A549 (cell line): ENCODE measurements around the gene NCS1. TPM values are rescaled to one million over a fixed set of nuclear protein-coding genes. Genes with fewer than 3 reads are reported as not detected.

ENCODE experiments used
- ATAC-seq, 2 experiments: fragments of 200-7000 bp in 1 of 2; fragments of >200 bp in 1 of 2; cut with Nextera tagmentation in 1 of 2; cut with Tn5 transposase in 1 of 2; 3 replicates each; pipeline versions ENCODE4 v1.8.0 to v1.9.1; 2018 to 2020; ENCODE audit warnings: mild to moderate bottlenecking in 1 of 2, moderate library complexity in 1 of 2
- CTCF ChIA-PET: fragments of 300-600 bp; sonication (Branson Sonifier 250); formaldehyde crosslinking; extraction: SDS; loops from one replicate; lab custom pipeline; 2021; ENCODE audit warnings: antibody characterized with exemption, inconsistent platforms; lab: Yijun Ruan, JAX
- POLR2A ChIA-PET: fragments of 350-600 bp; formaldehyde crosslinking; extraction: SDS; loops from one replicate; lab custom pipeline; 2021; ENCODE audit warnings: antibody characterized with exemption, inconsistent platforms; lab: Yijun Ruan, JAX
- DNase-seq, 2 experiments: peaks; one replicate each; pipeline versions ENCODE4 v3.0.0 to v3.0.0-alpha.2; 2011 to 2016; ENCODE audit warnings: low read depth in 1 of 2, low spot score in 1 of 2
- FAIRE-seq: peaks from 2 replicates; lab custom pipeline; 2011; peaks lifted over from hg19 to GRCh38; lab: Jason Lieb, UNC
- H3K27ac ChIP-seq, 2 experiments: fragments of >200 bp; sonication (Bioruptor Twin); formaldehyde crosslinking; 3 replicates each; pipeline ENCODE4 v1.5.1; 2016 to 2017
- H3K4me1 ChIP-seq: fragments of >200 bp; sonication (Bioruptor Twin); formaldehyde crosslinking; 3 replicates; pipeline ENCODE4 v1.6.1; 2016
- H3K4me2 ChIP-seq: fragments of >200 bp; sonication (Bioruptor Twin); formaldehyde crosslinking; 3 replicates; pipeline ENCODE4 v1.6.1; 2016
- H3K4me3 ChIP-seq: fragments of >200 bp; sonication (Bioruptor Twin); formaldehyde crosslinking; 3 replicates; pipeline ENCODE4 v1.5.1; 2016
- H3K9me3 ChIP-seq: fragments of >200 bp; sonication (Bioruptor Twin); formaldehyde crosslinking; 3 replicates; pipeline ENCODE4 v1.6.1; 2016
- CBX2 ChIP-seq: fragments of 200-600 bp; sonication (generic); IDR thresholded peaks from 2 replicates; pipeline ENCODE4 v1.6.1; 2016; ENCODE audit warnings: low read depth, mild to moderate bottlenecking, borderline replicate concordance
- CHD2 ChIP-seq: fragments of 150-350 bp; IDR thresholded peaks from 2 replicates; pipeline ENCODE4 v1.6.1; 2014; ENCODE audit warnings: low read length; ENCODE audit not compliant: partially characterized antibody
- CTCF ChIP-seq: fragments of >200 bp; sonication (Bioruptor Twin); formaldehyde crosslinking; IDR thresholded peaks from 3 replicates; pipeline ENCODE4 v1.5.1; 2016
- ELK1 ChIP-seq: fragments of 150-350 bp; IDR thresholded peaks from 2 replicates; pipeline ENCODE4 v1.6.1; 2014; ENCODE audit warnings: low read depth, mild to moderate bottlenecking, low read length
- FOSB ChIP-seq: fragments of 250-450 bp; sonication (Bioruptor Pico); IDR thresholded peaks from 2 replicates; pipeline ENCODE4 v1.5.0; 2020; ENCODE audit warnings: mild to moderate bottlenecking, moderate library complexity
- HES2 ChIP-seq: fragments of >200 bp; sonication (Bioruptor Twin); formaldehyde crosslinking; IDR thresholded peaks from 2 replicates; pipeline ENCODE4 v1.6.1; 2016
- HEYL ChIP-seq: fragments of 250-450 bp; sonication (Bioruptor Pico); IDR thresholded peaks from 2 replicates; pipeline ENCODE4 v1.8.0; 2021; ENCODE audit warnings: mild to moderate bottlenecking, moderate library complexity
- HOXA7 ChIP-seq: fragments of 250-450 bp; sonication (Bioruptor Pico); IDR thresholded peaks from 2 replicates; pipeline ENCODE4 v1.5.0; 2020; ENCODE audit warnings: mild to moderate bottlenecking, moderate library complexity
- KDM1A ChIP-seq: fragments of 200-600 bp; sonication (generic); IDR thresholded peaks from 2 replicates; pipeline ENCODE4 v1.6.1; 2016; ENCODE audit warnings: low read depth, mild to moderate bottlenecking
- MYC ChIP-seq: IDR thresholded peaks from 2 replicates; pipeline ENCODE4 v1.6.1; 2012; ENCODE audit warnings: mild to moderate bottlenecking, inconsistent platforms, low read length, improper control_type of control experiment, borderline replicate concordance
- NFE2L2 ChIP-seq: fragments of 150-350 bp; conservative IDR thresholded peaks from 2 replicates; pipeline ENCODE4 v1.6.1; 2014; ENCODE audit warnings: low read length
- NR3C1 ChIP-seq: fragments of >200 bp; sonication (Bioruptor Twin); formaldehyde crosslinking; IDR thresholded peaks from 3 replicates; pipeline ENCODE4 v1.6.1; 2017
- PHF8 ChIP-seq: fragments of 200-600 bp; sonication (generic); IDR thresholded peaks from 2 replicates; pipeline ENCODE4 v1.6.1; 2016; ENCODE audit warnings: low read depth, mild to moderate bottlenecking, antibody characterized with exemption, moderate library complexity, borderline replicate concordance
- RAD21 ChIP-seq, 2 experiments: fragments of >200 bp in 1 of 2; sonication (Bioruptor Twin) in 1 of 2; formaldehyde crosslinking in 1 of 2; IDR thresholded peaks in 1 of 2; conservative IDR thresholded peaks in 1 of 2; 2 replicates in 1 of 2; 3 replicates in 1 of 2; pipeline ENCODE4 v1.6.1; 2012 to 2018; ENCODE audit warnings: inconsistent platforms in 1 of 2
- WGBS: methylation state at CpG from one replicate; pipeline ENCODE4 v1.1.6; 2017; ENCODE audit errors: missing lambda C conversion rate; 5-methylcytosine and 5-hydroxymethylcytosine counted together
- polyA plus RNA-seq, 4 experiments: library from polyadenylated mRNA; depleted of rRNA in 3 of 4; stranded (reverse); fragments of >200 nt; fragmentation: RNase III in 1 of 4; extraction: RNeasy Plus Mini Kit Qiagen cat#74134 plus additional on column Dnase treatment in 1 of 4; gene quantifications; 2 replicates in 3 of 4; 3 replicates in 1 of 4; pipeline ENCODE4 v1.2.3, GENCODE V29; 2011 to 2017

NCS1 gene
- polyA plus RNA-seq, 2 of the 4 experiments (the other 2 are of a cell fraction): 17.9 to 21.9 TPM

- CTCF ChIA-PET: interaction anchor here (0.6 to 1.7 kb wide), 3 partner anchors 23 to 90 kb away, joined by 3 to 5 read pairs (median 5); no protein-coding TSS in a partner anchor
- TF ChIP-seq HEYL (CRISPR knock-in tag) (no peak), NFE2L2 (no peak), PHF8 (no peak), MYC (no peak), HES2 (no peak)
- POLR2A ChIA-PET: no interaction called here
- DNase-seq (no peak), ATAC-seq (no peak), FAIRE-seq (no peak)
- Histone ChIP-seq H3K9me3 (no peaks in the 10 kb centered on the region), H3K4me1 (peaks cover 4% of the 10 kb centered on the region; the same call in 1 of the 3 replicates), H3K27ac (peak overlapping the region in 1 of 2 experiments; percentile 42; a peak in 1 of 6 replicates), H3K4me2 (no peak overlapping the region), H3K4me3 (no peak overlapping the region)
- 85% methylated on average over 9 of the region's 9 CpGs for WGBS
These were observed 25.2 kb downstream of the NCS1 start for GRCh38 chr9:130197386-130197785.

GRCh38 chr9:130197888-130198287, 25.7 kb downstream of the NCS1 start:
- Histone ChIP-seq H3K4me3 (no peak overlapping the region), H3K27ac (no peak overlapping the region), H3K4me2 (no peak overlapping the region), H3K4me1 (peaks cover 4% of the 10 kb centered on the region; the same call in 1 of the 3 replicates), H3K9me3 (no peaks in the 10 kb centered on the region)
- DNase-seq (no peak), FAIRE-seq (no peak), ATAC-seq (no peak)
- no peak for TF ChIP-seq CHD2
- no peak for TF ChIP-seq CTCF
- POLR2A ChIA-PET: no interaction called here
- CTCF ChIA-PET: interaction anchor here (0.6 to 1.7 kb wide), 5 partner anchors 11 to 145 kb away, joined by 3 to 5 read pairs (median 4); no protein-coding TSS in a partner anchor
- 90% methylated on average over 2 of the region's 4 CpGs for WGBS

- FAIRE-seq (no peak), DNase-seq (no peak), ATAC-seq (no peak)
- Histone ChIP-seq H3K4me2 (no peak overlapping the region), H3K4me3 (no peak overlapping the region), H3K4me1 (peaks cover 4% of the 10 kb centered on the region; the same call in 1 of the 3 replicates), H3K27ac (no peak overlapping the region), H3K9me3 (no peaks in the 10 kb centered on the region)
- TF ChIP-seq HOXA7 (CRISPR knock-in tag) (no peak), CBX2 (no peak), FOSB (CRISPR knock-in tag) (no peak), NR3C1 (no peak), ELK1 (no peak), HEYL (CRISPR knock-in tag) (no peak)
- POLR2A ChIA-PET: no interaction called here
- 92% methylated on average over 10 of the region's 12 CpGs for WGBS
- CTCF ChIA-PET: interaction anchor here (0.9 to 1.7 kb wide), 4 partner anchors 12 to 145 kb away, joined by 3 to 5 read pairs (median 4); no protein-coding TSS in a partner anchor
These were observed 26.4 kb downstream of the NCS1 start for GRCh38 chr9:130198501-130199179.

- no peak for ATAC-seq
- Histone ChIP-seq H3K27ac (no peak overlapping the region), H3K4me1 (peaks cover 4% of the 10 kb centered on the region; the same call in 1 of the 3 replicates), H3K4me2 (no peak overlapping the region), H3K4me3 (no peak overlapping the region), H3K9me3 (no peaks in the 10 kb centered on the region)
- ChIA-PET CTCF (interaction anchor here (1.7 kb wide), 1 partner anchor 13 kb away, joined by 4 read pairs; no protein-coding TSS in a partner anchor), POLR2A (no interaction called here)
- no peak for TF ChIP-seq KDM1A
- no peak for TF ChIP-seq HEYL (CRISPR knock-in tag)
- TF ChIP-seq NFE2L2: no peak
- TF ChIP-seq RAD21 (conservative IDR thresholded peaks at IDR 0.05 in 1 of 2, IDR thresholded peaks at IDR 0.05 in 1 of 2): no peak
- no peak for DNase-seq
- FAIRE-seq: no peak
- WGBS: 98% methylated on average over 8 of the region's 8 CpGs
These were observed 27.4 kb downstream of the NCS1 start for GRCh38 chr9:130199605-130200004.
